ENCODE data around the gene ANGPT4. TPM values are rescaled to one million over a fixed set of nuclear protein-coding genes. Genes with fewer than 3 reads are reported as not detected.
"Not testable (repeated sequence)": the region's sequence is repeated elsewhere in the genome, so short reads cannot be mapped to it uniquely, and the experiment has no call there.

Gene ANGPT4
- total RNA-seq, 4 donors from 2014 or later = 0.04 to 0.15 (median 0.10) TPM; not detected in 1

DNA sequence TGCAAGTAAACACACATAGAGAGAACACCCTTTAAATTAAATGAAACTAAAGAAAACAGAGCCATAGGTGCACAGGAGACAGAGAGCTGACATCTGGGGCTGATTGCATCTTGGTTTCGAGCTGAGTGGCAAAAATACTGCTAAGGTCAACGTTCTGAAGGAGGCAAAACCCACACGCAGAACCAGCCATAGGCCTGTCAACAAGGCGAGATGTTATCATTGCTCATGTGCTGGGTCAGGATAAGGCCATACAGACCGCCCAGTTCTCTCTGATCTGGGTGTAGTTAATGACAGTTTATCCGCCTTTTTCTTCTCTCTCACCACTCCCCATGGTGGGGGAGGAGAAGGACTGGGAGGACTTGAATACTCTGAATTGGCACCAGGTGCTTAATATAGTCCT lies 87.1 kb downstream of the ANGPT4 start:
- TF ChIP-seq POLR2A (IDR thresholded peaks at IDR 0.05) = no peak
- TF ChIP-seq, protein P1, sequence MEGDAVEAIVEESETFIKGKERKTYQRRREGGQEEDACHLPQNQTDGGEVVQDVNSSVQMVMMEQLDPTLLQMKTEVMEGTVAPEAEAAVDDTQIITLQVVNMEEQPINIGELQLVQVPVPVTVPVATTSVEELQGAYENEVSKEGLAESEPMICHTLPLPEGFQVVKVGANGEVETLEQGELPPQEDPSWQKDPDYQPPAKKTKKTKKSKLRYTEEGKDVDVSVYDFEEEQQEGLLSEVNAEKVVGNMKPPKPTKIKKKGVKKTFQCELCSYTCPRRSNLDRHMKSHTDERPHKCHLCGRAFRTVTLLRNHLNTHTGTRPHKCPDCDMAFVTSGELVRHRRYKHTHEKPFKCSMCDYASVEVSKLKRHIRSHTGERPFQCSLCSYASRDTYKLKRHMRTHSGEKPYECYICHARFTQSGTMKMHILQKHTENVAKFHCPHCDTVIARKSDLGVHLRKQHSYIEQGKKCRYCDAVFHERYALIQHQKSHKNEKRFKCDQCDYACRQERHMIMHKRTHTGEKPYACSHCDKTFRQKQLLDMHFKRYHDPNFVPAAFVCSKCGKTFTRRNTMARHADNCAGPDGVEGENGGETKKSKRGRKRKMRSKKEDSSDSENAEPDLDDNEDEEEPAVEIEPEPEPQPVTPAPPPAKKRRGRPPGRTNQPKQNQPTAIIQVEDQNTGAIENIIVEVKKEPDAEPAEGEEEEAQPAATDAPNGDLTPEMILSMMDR (IDR thresholded peaks at IDR 0.05 in 4 of 5, conservative IDR thresholded peaks at IDR 0.05 in 1 of 5) = no peak
- no peaks in the 10 kb centered on the region for H3K9me3 ChIP-seq
- intact Hi-C loops (cut with DNase I; ENCODE audit: low total_unique reads) (no loop called here), in situ Hi-C loops (cut with MboI; ENCODE audit: low sequenced_read_pairs in 4 of 4) (no loop called here)
- DNase-seq = no peak
- H3K36me3 ChIP-seq = no peaks in the 10 kb centered on the region
- peaks cover 14% of the 10 kb centered on the region in 2 donors for H3K4me1 ChIP-seq
- ATAC-seq = no peak
- no peaks in the 10 kb centered on the region for H3K27me3 ChIP-seq
- no peak overlapping the region for H3K27ac ChIP-seq
- H3K4me3 ChIP-seq = no peak overlapping the region

DNA sequence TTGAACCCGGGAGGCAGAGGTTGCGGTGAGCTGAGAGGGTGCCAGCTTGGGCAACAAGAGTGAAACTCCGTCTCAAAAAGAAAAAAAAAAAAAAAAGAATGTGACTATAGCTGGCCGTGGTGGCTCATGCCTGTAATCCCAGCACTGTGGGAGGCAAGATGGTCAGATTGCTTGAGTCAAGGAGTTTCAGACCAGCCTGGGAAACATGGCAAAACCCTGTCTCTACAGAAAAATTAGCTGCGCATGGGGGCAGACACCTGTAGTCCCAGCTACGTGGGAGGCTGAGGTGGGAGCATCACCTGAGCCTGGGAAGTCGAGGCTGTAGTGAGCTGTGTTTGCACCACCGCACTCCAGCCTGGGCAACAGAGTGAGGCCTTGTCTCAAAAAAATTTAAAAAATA lies 88.2 kb downstream of the ANGPT4 start:
- H3K27me3 ChIP-seq; H3K4me3 ChIP-seq; H3K36me3 ChIP-seq; intact Hi-C loops (cut with DNase I; ENCODE audit: low total_unique reads); in situ Hi-C loops (cut with MboI; ENCODE audit: low sequenced_read_pairs in 4 of 4); H3K9me3 ChIP-seq; ATAC-seq; H3K27ac ChIP-seq; DNase-seq: not testable (repeated sequence)
- H3K4me1 ChIP-seq = peaks cover 14 to 15% of the 10 kb centered on the region in 2 donors

DNA sequence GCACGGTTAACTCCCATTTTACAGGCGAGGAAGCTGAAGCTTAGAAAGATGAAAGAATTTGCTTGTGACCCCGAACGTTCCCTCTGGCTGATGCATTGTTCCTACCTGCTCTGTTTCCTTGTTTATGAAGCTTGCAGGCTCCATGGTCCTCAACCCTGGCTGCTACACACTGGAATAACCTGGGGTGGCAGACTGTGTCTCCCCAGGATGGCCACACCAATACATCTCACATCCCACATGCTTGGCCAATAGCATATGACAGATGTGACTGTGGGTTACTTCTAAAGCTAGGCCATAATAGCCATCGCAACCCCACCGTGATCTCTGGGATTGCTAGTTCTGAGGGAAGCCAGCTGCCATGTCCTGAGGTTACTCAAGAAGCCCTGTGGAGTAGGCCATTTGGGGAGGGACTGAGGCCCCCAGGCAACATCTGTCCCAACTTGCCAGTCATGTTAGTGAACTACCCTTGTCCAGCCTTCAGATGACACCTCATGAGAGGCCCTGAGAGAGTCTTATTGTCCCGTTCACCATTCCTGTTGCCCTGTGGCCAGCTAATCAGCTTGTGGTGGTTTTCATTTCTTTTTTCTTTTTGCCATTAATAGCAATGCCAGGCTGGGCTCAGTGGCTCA lies 89.3 kb downstream of the ANGPT4 start:
- Histone ChIP-seq H3K4me3 (no peak overlapping the region), H3K27me3 (no peaks in the 10 kb centered on the region), H3K9me3 (no peaks in the 10 kb centered on the region), H3K4me1 (peaks cover 16 to 19% of the 10 kb centered on the region in 2 donors), H3K36me3 (no peaks in the 10 kb centered on the region), H3K27ac (no peak overlapping the region)
- TF ChIP-seq POLR2A (IDR thresholded peaks at IDR 0.05) = no peak
- TF ChIP-seq, protein P1 (IDR thresholded peaks at IDR 0.05 in 4 of 5, conservative IDR thresholded peaks at IDR 0.05 in 1 of 5) = no peak
- DNase-seq = no peak
- in situ Hi-C loops (cut with MboI; ENCODE audit: low sequenced_read_pairs in 4 of 4) (no loop called here), intact Hi-C loops (cut with DNase I; ENCODE audit: low total_unique reads) (no loop called here)
- no peak for ATAC-seq

DNA sequence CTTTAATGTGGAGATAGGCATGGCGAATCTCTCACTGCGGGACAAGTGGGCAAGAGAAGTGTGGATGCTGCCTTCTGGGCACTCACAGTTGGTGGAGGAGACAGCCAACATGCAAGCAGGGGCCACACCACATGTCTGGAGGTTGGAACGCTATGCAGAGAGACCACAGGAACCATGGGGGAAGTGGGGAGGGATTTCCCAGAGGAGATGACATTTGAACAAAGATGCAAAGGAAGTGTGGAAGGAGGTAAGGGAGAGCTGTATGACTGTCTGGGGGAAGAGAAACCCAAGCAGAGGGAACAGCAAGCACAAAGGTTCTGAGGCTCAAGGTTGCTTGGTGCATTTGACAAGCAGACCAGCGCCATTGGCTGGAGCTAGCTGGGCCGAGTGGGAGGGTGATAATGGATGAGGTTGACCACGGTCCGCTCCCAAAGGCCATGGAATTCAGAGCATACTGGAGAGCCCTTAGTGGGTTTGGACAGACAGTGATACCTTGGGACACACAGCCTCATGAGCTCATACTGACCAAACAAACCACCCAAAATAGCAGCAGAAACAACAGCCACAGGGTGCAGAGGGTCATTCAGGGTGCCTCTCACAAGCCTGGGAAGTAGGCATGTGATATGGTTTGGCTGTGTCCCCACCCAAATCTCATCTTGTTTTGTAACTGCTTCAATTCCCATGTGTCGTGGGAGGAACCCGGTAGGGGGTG lies 90.3 kb downstream of the ANGPT4 start:
- Histone ChIP-seq H3K4me1 (peaks cover 26 to 29% of the 10 kb centered on the region in 2 donors), H3K4me3 (no peak overlapping the region)
- ATAC-seq = no peak

DNA sequence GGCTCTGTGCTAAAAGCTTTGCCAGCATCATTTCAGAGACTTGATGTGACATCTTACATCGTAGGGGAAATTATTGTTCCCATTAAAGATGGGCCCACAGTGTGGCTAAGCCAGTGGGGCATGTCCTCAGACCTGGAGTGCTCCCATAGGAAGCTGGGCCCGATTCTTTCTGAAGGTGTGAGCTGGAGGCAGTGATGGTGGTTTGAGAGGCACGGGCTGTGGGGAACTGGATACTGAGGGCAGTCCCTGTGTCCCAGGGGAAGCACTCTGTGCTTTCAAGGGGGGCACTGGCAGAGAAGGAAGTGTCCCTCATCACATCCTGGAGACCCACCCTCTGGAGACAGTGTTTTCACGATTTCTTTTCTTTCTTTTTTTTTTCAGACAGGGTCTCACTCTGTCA lies 91.2 kb downstream of the ANGPT4 start:
- in situ Hi-C loops (cut with MboI; ENCODE audit: low sequenced_read_pairs in 4 of 4) = loop anchor here in 2 of 4 donors (25.0 kb wide), 2 partner anchors 287 to 387 kb away; partner anchors contain the start of genes C20orf202 (in 1 of the 2) and PSMF1 (in 1 of the 2)
- ATAC-seq = no peak
- Histone ChIP-seq H3K36me3 (no peaks in the 10 kb centered on the region), H3K4me1 (peaks cover 29 to 33% of the 10 kb centered on the region in 2 donors), H3K27me3 (no peaks in the 10 kb centered on the region), H3K9me3 (no peaks in the 10 kb centered on the region), H3K4me3 (no peak overlapping the region), H3K27ac (no peak overlapping the region)
- TF ChIP-seq POLR2A (IDR thresholded peaks at IDR 0.05) = no peak
- TF ChIP-seq, protein P1 (IDR thresholded peaks at IDR 0.05 in 4 of 5, conservative IDR thresholded peaks at IDR 0.05 in 1 of 5) = no peak
- DNase-seq = no peak
- intact Hi-C loops (cut with DNase I; ENCODE audit: low total_unique reads) = no loop called here

More for the DNA sequence above, 90.3 kb downstream of the ANGPT4 start:
- no peaks in the 10 kb centered on the region for H3K9me3 ChIP-seq
- H3K36me3 ChIP-seq = no peaks in the 10 kb centered on the region
- intact Hi-C loops (cut with DNase I; ENCODE audit: low total_unique reads) = no loop called here
- TF ChIP-seq, protein P1 (IDR thresholded peaks at IDR 0.05 in 4 of 5, conservative IDR thresholded peaks at IDR 0.05 in 1 of 5) = no peak
- TF ChIP-seq POLR2A (IDR thresholded peaks at IDR 0.05) = no peak
- DNase-seq = no peak
- in situ Hi-C loops (cut with MboI; ENCODE audit: low sequenced_read_pairs in 4 of 4) = no loop called here
- no peaks in the 10 kb centered on the region for H3K27me3 ChIP-seq
- H3K27ac ChIP-seq = no peak overlapping the region

Measured in gastrocnemius medialis (tissue), 4 donors.